GM21360 (cell line): ENCODE data around the gene LCE6A.

Experiments used
- ATAC-seq: cut with Tn5 transposase; IDR thresholded peaks from one replicate; pipeline ENCODE4 v1.9.1; 2021; ENCODE audit warnings: mild to moderate bottlenecking, moderate library complexity; ENCODE audit not compliant: unreplicated experiment

The LCE6A gene

GRCh38 chr1:152842556-152842955 is at the start of gene LCE6A:
Gene LCE6A (plus strand): TSS chr1:152842856. CDS start chr1:152843521, 665 bp downstream.
- ATAC-seq = no peak

GRCh38 chr1:152795686-152796085 is 47.0 kb upstream of the LCE6A start:
- ATAC-seq = no peak

- ATAC-seq = no peak
Measured at GRCh38 chr1:152796421-152796820, 46.2 kb upstream of the LCE6A start, which contains the start of gene LCE1D. Gene LCE1D (plus strand): TSS chr1:152796721. CDS start chr1:152797795, 1,074 bp downstream.

- ATAC-seq = no peak
Measured at GRCh38 chr1:152801333-152801732, 41.3 kb upstream of the LCE6A start.

- ATAC-seq = no peak
Measured at GRCh38 chr1:152806576-152806975, 36.1 kb upstream of the LCE6A start, which contains the start of gene LCE1C. Gene LCE1C (minus strand): TSS chr1:152806651. CDS start chr1:152805478, 1,173 bp downstream.

- no peak for ATAC-seq
Measured at GRCh38 chr1:152811050-152811449, 31.6 kb upstream of the LCE6A start.

- no peak for ATAC-seq
Measured at GRCh38 chr1:152811671-152812070, 31.0 kb upstream of the LCE6A start, which contains the start of gene LCE1B. Gene LCE1B (plus strand): TSS chr1:152811971. CDS start chr1:152812447, 476 bp downstream.

- no peak for ATAC-seq
Measured at GRCh38 chr1:152817309-152817708, 25.3 kb upstream of the LCE6A start.

- no peak for ATAC-seq
Measured at GRCh38 chr1:152823294-152823693, 19.4 kb upstream of the LCE6A start.

GRCh38 chr1:152824964-152825363 is 17.7 kb upstream of the LCE6A start:
- ATAC-seq = no peak

GRCh38 chr1:152827173-152827572 is 15.5 kb upstream of the LCE6A start, which contains the start of gene LCE1A:
Gene LCE1A (plus strand): TSS chr1:152827473. CDS start chr1:152827473, 0 bp downstream.
- ATAC-seq = no peak

- no peak for ATAC-seq
Measured at GRCh38 chr1:152836870-152837269, 5.8 kb upstream of the LCE6A start.

GRCh38 chr1:152855661-152856060 is 13.0 kb downstream of the LCE6A start:
- no peak for ATAC-seq

- no peak for ATAC-seq
Measured at GRCh38 chr1:152858062-152858461, 15.4 kb downstream of the LCE6A start.

GRCh38 chr1:152859696-152860095 is 17.0 kb downstream of the LCE6A start, which contains the start of gene LCE7A:
Gene LCE7A (plus strand): TSS chr1:152859996. CDS start chr1:152860698, 702 bp downstream.
- no peak for ATAC-seq

- no peak for ATAC-seq
Measured at GRCh38 chr1:152860129-152860528, 17.5 kb downstream of the LCE6A start.

- no peak for ATAC-seq
Measured at GRCh38 chr1:152861374-152861773, 18.7 kb downstream of the LCE6A start.

- ATAC-seq = no peak
Measured at GRCh38 chr1:152864443-152864842, 21.8 kb downstream of the LCE6A start.

GRCh38 chr1:152866321-152866720 is 23.7 kb downstream of the LCE6A start:
- ATAC-seq = no peak

GRCh38 chr1:152869808-152870419 is 27.3 kb downstream of the LCE6A start:
- ATAC-seq = peak; percentile 68

GRCh38 chr1:152870831-152871730 is 28.4 kb downstream of the LCE6A start:
- ATAC-seq = no peak

- no peak for ATAC-seq
Measured at GRCh38 chr1:152871731-152872126, 29.1 kb downstream of the LCE6A start.
